Skeletal muscle tissue (tissue), 4 donors: ENCODE measurements around the gene SLC1A3. TPM values are rescaled to one million over a fixed set of nuclear protein-coding genes. Genes with fewer than 3 reads are reported as not detected.

ENCODE experiments used
- H3K27ac ChIP-seq: one replicate; pipeline ENCODE4 v1.7.0; 2013; ENCODE audit warnings: mild to moderate bottlenecking, low read depth, low read length, inconsistent platforms
- H3K27me3 ChIP-seq, 3 donors: one replicate each; pipeline ENCODE4 v1.7.0; 2013; ENCODE audit warnings: low read length in 3 of 3; ENCODE audit not compliant: control insufficient read depth in 3 of 3, insufficient read depth in 3 of 3
- H3K36me3 ChIP-seq, 3 donors: one replicate each; pipeline ENCODE4 v1.7.0; 2013; ENCODE audit warnings: low read length in 3 of 3; ENCODE audit not compliant: control insufficient read depth in 3 of 3, insufficient read depth in 3 of 3
- H3K4me1 ChIP-seq, 3 donors: one replicate each; pipeline ENCODE4 v1.7.0; 2013; ENCODE audit warnings: low read length in 3 of 3, mild to moderate bottlenecking in 3 of 3; ENCODE audit not compliant: control insufficient read depth in 3 of 3, insufficient read depth in 3 of 3
- H3K4me3 ChIP-seq, 3 donors: one replicate each; pipeline ENCODE4 v1.7.0; 2013; ENCODE audit warnings: low read length in 3 of 3
- H3K9ac ChIP-seq, 3 donors: one replicate each; pipeline ENCODE4 v1.7.0; 2013; ENCODE audit warnings: low read length in 3 of 3, mild to moderate bottlenecking in 3 of 3, moderate library complexity in 2 of 3, low read depth in 1 of 3
- H3K9me3 ChIP-seq, 3 donors: one replicate each; pipeline ENCODE4 v1.7.0; 2013; ENCODE audit warnings: low read length in 3 of 3; ENCODE audit not compliant: control insufficient read depth in 3 of 3
- total RNA-seq: library from RNA; depleted of rRNA; stranded (reverse); fragments of >200 nt; gene quantifications from one replicate; pipeline ENCODE4 v1.2.3, GENCODE V29; 2014
- donor health status: Osteomylitis.

Gene SLC1A3
- total RNA-seq, 1 donor from 2014 or later, result 27.1 TPM

DNA sequence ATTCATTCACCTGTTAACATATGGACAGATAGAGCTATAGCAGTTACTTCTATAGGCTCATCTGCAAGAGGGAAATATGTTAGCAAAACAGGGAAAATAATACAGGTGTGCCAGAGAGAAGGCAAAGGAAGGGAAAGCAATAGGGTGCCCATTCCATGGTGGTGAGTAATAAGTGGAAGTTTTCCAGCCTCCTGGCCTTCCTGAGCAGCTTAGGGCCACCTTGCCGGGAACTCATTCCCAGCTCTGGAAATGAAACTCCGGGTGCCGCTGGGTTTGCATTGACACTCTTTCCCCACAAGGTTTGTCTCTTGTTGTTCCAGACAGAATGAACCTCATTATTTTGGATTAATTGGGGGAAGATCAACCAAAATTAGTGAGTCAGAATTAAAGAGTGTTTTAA lies 58.4 kb downstream of the SLC1A3 start:
- Histone ChIP-seq H3K36me3 (no peaks in the 10 kb centered on the region), H3K27me3 (no peaks in the 10 kb centered on the region), H3K27ac (no peak overlapping the region)

DNA sequence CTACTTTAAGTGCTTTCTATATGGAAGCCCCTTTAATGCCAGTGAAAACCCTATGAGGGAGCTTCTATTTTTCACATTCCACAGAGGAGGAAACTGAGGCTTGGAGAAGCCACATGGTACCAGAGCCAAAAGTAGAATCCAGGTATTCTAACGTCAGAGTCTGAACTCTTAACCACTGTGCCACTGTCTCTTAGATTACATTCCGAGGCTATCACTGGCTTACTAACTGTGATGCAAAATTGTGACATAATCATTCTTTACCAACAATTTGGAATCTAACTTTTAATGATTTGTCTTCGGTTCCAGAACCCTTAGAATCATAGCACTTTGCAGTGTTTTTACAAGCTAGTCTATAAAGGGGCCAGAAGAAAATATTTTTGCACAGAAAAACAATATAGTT lies 59.2 kb downstream of the SLC1A3 start:
- no peak overlapping the region for H3K27ac ChIP-seq
- H3K9ac ChIP-seq, result no peak overlapping the region
- no peaks in the 10 kb centered on the region for H3K4me1 ChIP-seq
- no peak overlapping the region for H3K4me3 ChIP-seq
- H3K9me3 ChIP-seq, result no peaks in the 10 kb centered on the region
- no peaks in the 10 kb centered on the region for H3K36me3 ChIP-seq
- H3K27me3 ChIP-seq, result no peaks in the 10 kb centered on the region

More for the DNA sequence above, 58.4 kb downstream of the SLC1A3 start:
- Histone ChIP-seq H3K4me3 (no peak overlapping the region), H3K4me1 (no peaks in the 10 kb centered on the region), H3K9me3 (no peaks in the 10 kb centered on the region), H3K9ac (no peak overlapping the region)

DNA sequence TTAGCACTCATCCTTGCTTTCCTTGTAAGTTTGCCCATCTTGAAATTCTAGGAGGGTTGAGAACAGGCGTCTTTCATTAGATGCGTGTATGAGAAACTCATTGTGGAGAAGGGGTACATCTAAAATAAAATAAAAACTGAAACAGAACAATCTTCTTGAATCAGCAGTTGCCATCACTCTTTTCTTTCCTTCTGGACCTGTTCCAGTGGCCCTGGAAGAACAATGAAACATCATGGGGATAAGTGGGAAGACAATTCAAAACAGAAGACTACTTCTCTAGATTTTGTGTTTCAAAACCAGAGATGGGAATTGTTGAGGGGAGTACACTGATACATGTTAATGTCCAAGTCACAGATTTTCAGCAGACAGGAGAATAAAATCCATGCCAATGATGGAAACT lies 59.9 kb downstream of the SLC1A3 start:
- Histone ChIP-seq H3K9me3 (no peaks in the 10 kb centered on the region), H3K27ac (no peak overlapping the region), H3K36me3 (peaks cover 0 to under 1% (median 0%) of the 10 kb centered on the region in 3 donors), H3K4me3 (no peak overlapping the region), H3K4me1 (no peaks in the 10 kb centered on the region), H3K9ac (no peak overlapping the region), H3K27me3 (no peaks in the 10 kb centered on the region)

DNA sequence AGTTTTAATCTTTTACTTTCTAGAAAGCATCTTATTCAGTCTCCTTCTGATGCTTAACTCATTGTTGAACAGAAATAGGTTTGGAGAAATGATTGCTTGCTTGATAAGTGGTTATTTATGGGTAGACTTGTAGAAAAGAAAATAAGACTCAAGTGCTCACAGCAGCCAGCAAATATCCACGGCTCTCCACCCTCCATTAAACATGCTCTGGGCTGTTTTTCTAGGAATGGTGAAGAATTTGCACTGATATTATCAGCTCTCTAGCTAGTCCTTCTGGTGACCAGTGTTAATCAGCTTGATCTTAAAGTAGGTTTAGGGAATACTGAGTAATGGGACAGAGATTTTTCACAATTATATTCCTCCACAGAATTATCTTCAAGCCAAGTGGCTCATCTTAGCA lies 60.6 kb downstream of the SLC1A3 start:
- Histone ChIP-seq H3K9me3 (no peaks in the 10 kb centered on the region), H3K27me3 (no peaks in the 10 kb centered on the region), H3K36me3 (peaks cover under 1 to 4% (median under 1%) of the 10 kb centered on the region in 3 donors), H3K9ac (no peak overlapping the region), H3K4me1 (no peaks in the 10 kb centered on the region), H3K27ac (no peak overlapping the region), H3K4me3 (no peak overlapping the region)

DNA sequence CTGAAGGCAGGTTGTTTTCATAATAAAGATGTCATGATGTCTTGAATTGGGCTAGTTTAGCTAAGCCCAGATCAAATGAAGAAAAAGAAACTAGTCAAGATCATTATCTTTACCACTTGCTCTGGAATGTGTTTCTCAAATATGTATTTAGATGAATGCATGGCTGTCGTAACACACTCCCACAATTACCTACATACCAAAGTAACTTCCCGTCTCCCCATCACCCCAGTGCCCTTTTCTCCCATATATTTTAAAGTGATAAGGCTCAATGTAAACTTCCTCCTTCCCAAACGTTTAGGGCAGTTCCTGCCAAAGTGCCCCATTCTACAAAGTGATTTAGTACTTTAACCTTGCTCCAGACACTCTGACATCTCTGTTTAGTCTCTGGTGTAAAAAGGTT lies 61.4 kb downstream of the SLC1A3 start:
- Histone ChIP-seq H3K4me1 (no peaks in the 10 kb centered on the region), H3K9ac (no peak overlapping the region), H3K9me3 (no peaks in the 10 kb centered on the region), H3K4me3 (no peak overlapping the region), H3K36me3 (peaks cover 2 to 4% (median 2%) of the 10 kb centered on the region in 3 donors), H3K27ac (no peak overlapping the region), H3K27me3 (no peaks in the 10 kb centered on the region)

DNA sequence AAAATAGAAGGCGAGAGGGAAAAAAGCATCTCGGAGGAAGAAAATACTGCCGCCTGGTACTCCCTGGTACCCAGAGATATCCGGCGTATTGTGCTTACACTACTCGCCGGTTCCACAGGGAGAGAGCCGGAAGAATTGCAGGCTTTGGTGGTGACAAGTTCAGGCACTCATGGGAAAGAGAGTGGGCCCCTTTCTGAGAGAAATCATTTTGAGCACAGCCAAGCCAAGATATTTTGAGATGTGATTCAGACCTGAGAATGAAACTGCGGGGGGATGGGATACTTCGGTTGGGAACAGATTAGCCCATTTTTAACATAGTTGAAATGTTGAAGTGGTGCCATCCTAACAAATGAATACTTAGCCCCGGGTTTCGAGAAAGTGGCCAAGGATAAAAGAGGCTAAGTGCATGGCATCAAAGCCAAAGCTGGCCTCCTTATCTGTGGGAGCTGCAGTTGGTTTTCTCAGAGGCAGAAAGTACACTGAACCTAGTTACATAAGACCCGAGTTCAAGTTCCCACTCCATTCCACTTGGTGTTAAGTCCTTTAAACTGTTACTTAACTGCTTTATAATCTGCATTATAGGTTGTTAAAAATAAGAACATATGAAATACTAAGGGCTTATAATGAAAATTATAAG lies 62.7 kb downstream of the SLC1A3 start:
- Histone ChIP-seq H3K36me3 (peaks cover 2 to 5% (median 4%) of the 10 kb centered on the region in 3 donors), H3K4me3 (no peak overlapping the region), H3K9ac (no peak overlapping the region), H3K4me1 (no peaks in the 10 kb centered on the region), H3K9me3 (no peaks in the 10 kb centered on the region), H3K27me3 (no peaks in the 10 kb centered on the region), H3K27ac (no peak overlapping the region)

DNA sequence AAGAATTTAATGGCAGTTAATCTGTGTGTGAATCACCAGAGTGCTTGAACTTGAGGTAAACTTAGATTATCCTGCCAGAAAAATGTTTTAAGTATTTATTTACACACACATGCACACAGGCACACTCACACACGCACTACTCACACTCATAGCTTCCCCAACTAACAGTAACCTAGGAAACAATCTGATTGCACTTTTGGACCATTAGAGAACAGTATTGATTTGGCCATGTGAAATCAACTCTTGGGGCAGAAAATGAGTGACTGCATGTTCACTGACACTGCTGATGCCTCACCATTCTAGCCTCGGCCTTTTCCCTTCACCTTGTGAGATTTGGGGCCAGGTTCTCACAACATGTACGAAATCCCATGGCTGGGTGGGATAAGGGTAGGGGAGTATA lies 64.1 kb downstream of the SLC1A3 start:
- H3K9me3 ChIP-seq, result no peaks in the 10 kb centered on the region
- no peak overlapping the region for H3K4me3 ChIP-seq
- H3K36me3 ChIP-seq, result peaks cover 2 to 8% (median 4%) of the 10 kb centered on the region in 3 donors
- H3K9ac ChIP-seq, result no peak overlapping the region
- no peaks in the 10 kb centered on the region for H3K27me3 ChIP-seq
- H3K4me1 ChIP-seq, result peaks cover 0 to 2% (median 0%) of the 10 kb centered on the region in 3 donors
- H3K27ac ChIP-seq, result no peak overlapping the region

DNA sequence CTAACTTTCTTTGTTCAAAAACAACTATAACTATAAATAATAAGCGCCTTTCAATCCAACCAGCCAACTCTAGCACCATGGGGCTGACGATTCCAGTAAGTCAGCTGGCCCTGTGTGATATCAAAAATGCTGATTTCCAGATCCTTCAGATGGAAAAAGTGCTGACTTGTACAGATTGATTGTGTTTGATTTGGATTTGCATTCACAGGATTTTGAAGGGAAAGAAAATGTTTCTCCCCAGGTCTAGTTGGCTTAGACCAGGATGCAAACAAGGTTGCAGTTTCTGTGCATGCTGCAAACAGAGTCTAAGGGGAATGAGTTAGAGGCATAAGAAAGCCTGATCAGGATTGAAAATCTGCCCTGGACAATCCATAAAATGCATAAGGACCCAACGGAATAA lies 68.9 kb downstream of the SLC1A3 start:
- Histone ChIP-seq H3K4me3 (no peak overlapping the region), H3K9me3 (no peaks in the 10 kb centered on the region), H3K4me1 (peaks cover 0 to 2% (median 0%) of the 10 kb centered on the region in 3 donors), H3K27ac (no peak overlapping the region), H3K36me3 (peaks cover 2 to 9% (median 4%) of the 10 kb centered on the region in 3 donors), H3K27me3 (no peaks in the 10 kb centered on the region), H3K9ac (no peak overlapping the region)

DNA sequence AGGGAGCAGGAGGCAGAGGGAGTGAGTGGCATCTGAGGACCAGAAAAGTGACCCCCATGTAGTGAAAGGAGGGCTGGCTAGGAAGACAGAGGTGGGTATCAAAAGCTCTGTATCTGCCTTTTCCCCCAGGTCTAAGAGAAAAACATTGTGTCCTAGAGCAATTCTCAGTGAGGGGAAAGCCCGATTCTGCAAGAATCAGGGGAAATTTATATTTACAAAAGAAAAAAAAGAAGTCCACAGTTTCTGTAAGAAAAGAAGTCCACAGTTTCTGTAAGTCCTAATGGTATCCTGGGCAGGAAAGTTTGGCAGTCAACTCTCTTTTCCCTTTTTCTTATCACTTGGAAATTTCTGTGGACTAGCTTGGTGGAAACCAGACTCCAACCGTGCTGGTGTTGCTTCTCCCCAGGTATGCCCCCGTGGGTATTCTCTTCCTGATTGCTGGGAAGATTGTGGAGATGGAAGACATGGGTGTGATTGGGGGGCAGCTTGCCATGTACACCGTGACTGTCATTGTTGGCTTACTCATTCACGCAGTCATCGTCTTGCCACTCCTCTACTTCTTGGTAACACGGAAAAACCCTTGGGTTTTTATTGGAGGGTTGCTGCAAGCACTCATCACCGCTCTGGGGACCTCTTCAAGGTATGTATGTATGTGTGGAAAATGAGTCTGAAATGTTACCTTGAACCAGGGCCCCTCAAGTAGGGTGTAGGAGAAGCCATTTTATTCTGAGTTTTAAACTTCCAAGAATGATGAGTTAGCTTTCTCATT lies 73.0 kb downstream of the SLC1A3 start:
- H3K9me3 ChIP-seq, result no peaks in the 10 kb centered on the region
- H3K27me3 ChIP-seq, result no peaks in the 10 kb centered on the region
- no peak overlapping the region for H3K27ac ChIP-seq
- no peak overlapping the region for H3K9ac ChIP-seq
- peaks cover 0 to 3% (median 0%) of the 10 kb centered on the region in 3 donors for H3K36me3 ChIP-seq
- no peak overlapping the region for H3K4me3 ChIP-seq
- H3K4me1 ChIP-seq, result peaks cover 0 to 6% (median 2%) of the 10 kb centered on the region in 3 donors

DNA sequence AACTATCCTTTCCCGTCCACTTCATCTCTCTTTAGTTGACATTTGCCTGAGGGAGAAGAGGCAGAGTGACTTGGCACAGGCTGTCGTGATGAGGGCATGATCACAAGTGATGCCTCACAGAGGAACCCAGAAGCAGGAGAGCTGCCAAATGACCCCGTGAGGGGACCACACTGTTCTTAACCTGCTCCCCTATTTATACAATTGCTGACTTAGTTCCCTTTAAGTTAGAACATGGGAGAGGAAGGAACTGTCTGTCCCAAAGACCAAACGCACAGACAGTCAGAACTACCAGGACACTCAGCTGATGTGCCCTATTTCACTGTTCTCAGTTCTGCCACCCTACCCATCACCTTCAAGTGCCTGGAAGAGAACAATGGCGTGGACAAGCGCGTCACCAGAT lies 73.7 kb downstream of the SLC1A3 start:
- Histone ChIP-seq H3K4me1 (peaks cover 0 to 6% (median 0%) of the 10 kb centered on the region in 3 donors), H3K36me3 (peaks cover 0 to 3% (median 2%) of the 10 kb centered on the region in 3 donors), H3K9me3 (no peaks in the 10 kb centered on the region), H3K4me3 (no peak overlapping the region), H3K9ac (no peak overlapping the region), H3K27me3 (no peaks in the 10 kb centered on the region), H3K27ac (no peak overlapping the region)
